Prostate gland (tissue), 2 donors: ENCODE measurements around the gene MED9.

Source experiments
- CTCF ChIP-seq, 4 experiments: fragments of 200-600 bp in 2 of 4; fragments of 450-650 bp in 2 of 4; sonication (generic) in 2 of 4; IDR thresholded peaks; 1 replicate in 3 of 4; 2 replicates in 1 of 4; pipeline ENCODE4 v1.5.1; 2016 to 2019; ENCODE audit warnings: antibody characterized with exemption in 4 of 4, mild to moderate bottlenecking in 2 of 4, moderate library complexity in 2 of 4
- POLR2AphosphoS5 ChIP-seq: sonication (generic); formaldehyde crosslinking; IDR thresholded peaks from one replicate; pipeline ENCODE4 v1.6.1; 2017; ENCODE audit warnings: antibody characterized with exemption

GRCh38 chr17:17466511-17466910 lies 10.3 kb upstream of the MED9 start:
- TF ChIP-seq CTCF (IDR thresholded peaks at IDR 0.05) = no peak
- TF ChIP-seq POLR2AphosphoS5 = no peak
